Measurements from ENCODE around the gene VTA1.

DNA sequence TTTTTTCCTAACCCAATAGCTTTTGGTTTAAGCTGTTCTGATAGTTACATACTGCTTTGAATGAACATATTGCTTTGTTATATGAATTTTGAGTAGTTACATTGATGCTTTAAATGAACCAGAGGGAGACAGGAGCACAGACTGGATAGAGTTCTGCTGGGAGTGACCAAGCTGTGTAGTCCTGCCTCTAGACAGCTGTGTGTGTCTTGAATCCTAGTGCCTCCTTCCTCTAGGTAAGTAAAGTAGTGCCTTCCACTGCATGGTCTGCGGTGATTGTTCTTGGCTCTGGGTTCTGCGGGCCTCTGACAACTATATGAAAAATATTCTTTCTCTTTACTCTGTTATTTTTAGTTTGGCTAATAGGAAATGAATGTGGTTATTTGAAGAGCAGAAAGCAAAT is 108.7 kb downstream of the VTA1 start:
- TF ChIP-seq FOXK2 (IDR thresholded peaks at IDR 0.05) (no peak), ELF4 (IDR thresholded peaks at IDR 0.05) (no peak)

Data from HEK293T (cell line).